GM12874 (cell line): ENCODE data around the gene NLE1.

ENCODE experiments used
- TF ChIP-seq, protein P1 (sequence below): IDR thresholded peaks from 2 replicates; pipeline ENCODE4 v1.5.1; 2011; ENCODE audit warnings: low read depth, mild to moderate bottlenecking, control low read depth, low read length, moderate library complexity; ENCODE audit not compliant: insufficient read depth

NLE1 gene

GRCh38 chr17:35183332-35183731, 41.2 kb upstream of the NLE1 start:
- TF ChIP-seq, protein P1, sequence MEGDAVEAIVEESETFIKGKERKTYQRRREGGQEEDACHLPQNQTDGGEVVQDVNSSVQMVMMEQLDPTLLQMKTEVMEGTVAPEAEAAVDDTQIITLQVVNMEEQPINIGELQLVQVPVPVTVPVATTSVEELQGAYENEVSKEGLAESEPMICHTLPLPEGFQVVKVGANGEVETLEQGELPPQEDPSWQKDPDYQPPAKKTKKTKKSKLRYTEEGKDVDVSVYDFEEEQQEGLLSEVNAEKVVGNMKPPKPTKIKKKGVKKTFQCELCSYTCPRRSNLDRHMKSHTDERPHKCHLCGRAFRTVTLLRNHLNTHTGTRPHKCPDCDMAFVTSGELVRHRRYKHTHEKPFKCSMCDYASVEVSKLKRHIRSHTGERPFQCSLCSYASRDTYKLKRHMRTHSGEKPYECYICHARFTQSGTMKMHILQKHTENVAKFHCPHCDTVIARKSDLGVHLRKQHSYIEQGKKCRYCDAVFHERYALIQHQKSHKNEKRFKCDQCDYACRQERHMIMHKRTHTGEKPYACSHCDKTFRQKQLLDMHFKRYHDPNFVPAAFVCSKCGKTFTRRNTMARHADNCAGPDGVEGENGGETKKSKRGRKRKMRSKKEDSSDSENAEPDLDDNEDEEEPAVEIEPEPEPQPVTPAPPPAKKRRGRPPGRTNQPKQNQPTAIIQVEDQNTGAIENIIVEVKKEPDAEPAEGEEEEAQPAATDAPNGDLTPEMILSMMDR: no peak

DNA sequence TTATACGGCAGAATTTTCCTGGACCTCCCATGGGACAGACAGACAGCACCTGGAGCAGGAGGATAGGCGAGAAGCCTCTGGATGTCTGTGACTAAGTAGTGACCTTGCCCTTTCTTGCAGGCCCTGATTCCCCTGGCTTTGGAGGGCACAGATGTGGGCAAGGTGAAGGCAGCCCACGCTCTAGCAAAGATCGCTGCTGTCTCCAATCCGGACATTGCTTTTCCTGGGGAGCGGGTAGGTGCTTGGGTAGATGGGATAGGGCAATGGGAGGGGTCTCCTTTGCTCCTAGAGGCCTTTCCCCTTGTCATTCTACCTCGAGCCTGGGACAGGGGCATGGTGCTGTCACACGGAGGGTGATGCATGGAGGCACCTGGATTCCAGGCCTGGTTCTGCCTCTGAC, 34.8 kb upstream of the NLE1 start:
- TF ChIP-seq, protein P1: no peak

- TF ChIP-seq, protein P1: no peak
These were observed 33.7 kb upstream of the NLE1 start for GRCh38 chr17:35175638-35176415.

- TF ChIP-seq, protein P1: no peak
These were observed 32.8 kb upstream of the NLE1 start for GRCh38 chr17:35174835-35175334.

DNA sequence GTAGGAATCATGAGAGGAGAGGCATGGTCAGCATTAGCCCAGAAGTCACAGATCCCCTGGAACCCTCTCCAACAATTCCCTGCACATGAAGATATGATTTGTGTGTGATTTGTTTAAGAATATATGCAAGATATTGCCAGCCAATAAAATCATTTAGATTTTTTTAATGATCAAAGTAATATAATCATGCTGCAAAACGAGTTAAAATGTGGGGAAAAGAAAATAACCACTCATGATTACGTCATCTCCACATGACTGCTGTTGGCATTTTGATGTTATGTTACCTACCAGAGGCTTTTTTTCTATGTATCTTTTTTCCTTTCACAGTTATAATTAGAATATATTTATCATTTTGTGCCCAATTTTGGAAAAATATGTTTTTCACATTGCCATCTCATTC, 29.7 kb upstream of the NLE1 start:
- TF ChIP-seq, protein P1: no peak

DNA sequence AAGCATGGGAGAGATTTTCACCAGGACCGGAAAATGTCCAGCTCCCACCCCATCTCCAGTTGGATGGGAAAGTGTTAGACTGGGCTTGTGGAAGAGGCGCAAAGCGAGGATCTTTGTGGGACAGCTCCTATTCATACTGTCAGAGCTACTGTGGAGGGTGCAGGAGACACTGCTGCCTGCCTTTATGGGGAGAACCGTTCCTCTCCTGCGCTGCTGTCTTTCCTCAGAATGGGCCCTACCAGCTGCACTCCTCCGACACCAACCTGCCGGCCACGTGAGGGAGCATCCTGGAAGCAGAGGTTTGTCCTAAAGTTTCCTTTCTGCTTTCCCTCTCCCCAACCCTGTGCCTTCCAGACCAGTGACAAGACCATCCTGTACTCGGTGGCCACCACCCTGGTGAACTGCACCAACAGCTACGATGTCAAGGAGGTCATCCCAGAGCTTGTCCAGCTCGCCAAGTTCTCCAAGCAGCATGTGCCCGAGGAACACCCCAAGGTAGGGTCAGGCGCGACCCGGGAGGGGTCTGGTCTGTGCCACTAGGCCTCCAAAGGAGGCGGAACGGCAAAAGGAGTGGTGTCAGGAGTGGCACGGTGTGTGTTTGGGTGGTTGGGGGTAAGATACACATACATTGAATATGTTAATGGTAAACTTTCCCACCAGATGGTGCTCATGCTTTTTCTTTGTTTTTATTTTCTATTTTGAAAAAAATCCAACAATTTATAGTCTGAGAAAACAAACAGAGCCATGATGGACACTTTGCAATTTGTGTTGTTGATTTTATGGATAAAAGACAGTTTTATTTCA, 29.1 kb upstream of the NLE1 start:
- TF ChIP-seq, protein P1: no peak

DNA sequence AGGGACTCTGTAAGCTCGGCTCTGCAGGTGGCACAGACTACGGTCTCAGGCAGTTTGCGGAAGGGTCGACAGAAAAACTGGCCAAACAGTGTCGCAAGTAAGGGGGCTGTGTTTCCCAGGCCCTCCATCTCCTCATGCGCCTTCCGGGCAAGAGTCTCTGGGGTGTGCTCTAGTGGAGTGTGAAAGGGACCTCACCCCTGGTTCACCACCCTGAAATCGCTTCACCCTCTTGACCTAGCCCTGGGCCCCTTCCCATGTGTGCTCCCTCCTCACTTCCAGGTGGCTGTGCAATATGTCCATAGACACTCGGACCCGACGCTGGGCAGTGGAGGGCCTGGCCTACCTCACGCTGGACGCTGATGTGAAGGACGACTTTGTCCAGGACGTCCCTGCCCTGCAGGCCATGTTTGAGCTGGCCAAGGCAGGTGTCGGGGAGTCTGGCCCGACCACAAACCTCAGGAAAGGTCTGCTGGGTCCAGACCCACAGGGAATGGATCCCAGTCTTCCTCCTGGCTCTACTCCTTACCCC, 27.8 kb upstream of the NLE1 start:
- TF ChIP-seq, protein P1: no peak
